Caco-2 (cell line): ENCODE data around the gene C19orf12. TPM values are rescaled to one million over a fixed set of nuclear protein-coding genes. Genes with fewer than 3 reads are reported as not detected.

ENCODE experiments used
- Bru-seq: library from RNA; stranded (reverse); fragments of 400-500 nt; gene quantifications from one replicate; lab custom pipeline; 2021; lab: Mats Ljungman, UMichigan
- BruChase-seq, 2 experiments: library from RNA; stranded (reverse); fragments of 400-500 nt; gene quantifications; one replicate each; lab custom pipeline; 2021; lab: Mats Ljungman, UMichigan
- BruUV-seq: library from RNA; stranded (reverse); fragments of 400-500 nt; replicated peaks from 2 replicates; lab custom pipeline; 2021; lab: Mats Ljungman, UMichigan
- CTCF ChIA-PET: fragments of 300-600 bp; sonication (Branson Sonifier 250); formaldehyde crosslinking; loops from one replicate; lab custom pipeline; 2022; ENCODE audit warnings: antibody characterized with exemption; lab: Charles Lee
- POLR2A ChIA-PET: fragments of 300-600 bp; sonication (Branson Sonifier 250); formaldehyde crosslinking; loops from one replicate; lab custom pipeline; 2022; ENCODE audit warnings: antibody characterized with exemption; lab: Charles Lee
- DNase-seq, 2 experiments: peaks; one replicate each; pipeline versions ENCODE4 v3.0.0 to v3.0.0-alpha.2; 2020 to 2022
- H3K27me3 ChIP-seq: replicated peaks from 2 replicates; pipeline ENCODE4 v1.6.0; 2011; ENCODE audit warnings: low read length; ENCODE audit not compliant: control insufficient read depth, insufficient read depth
- H3K36me3 ChIP-seq: 2 replicates; pipeline ENCODE4 v1.5.1; 2011; ENCODE audit warnings: low read length; ENCODE audit not compliant: control insufficient read depth, insufficient read depth
- H3K4me1 ChIP-seq: fragments of 250-450 bp; sonication (Bioruptor Pico); 2 replicates; pipeline ENCODE4 v1.5.1; 2020; ENCODE audit warnings: mild to moderate bottlenecking
- H3K4me3 ChIP-seq: 2 replicates; pipeline ENCODE4 v1.5.1; 2011; ENCODE audit warnings: low read depth, mild to moderate bottlenecking, control low read depth, low read length
- H3K9me3 ChIP-seq: fragments of 250-450 bp; sonication (Bioruptor Pico); 2 replicates; pipeline ENCODE4 v1.5.1; 2020; ENCODE audit warnings: mild to moderate bottlenecking, moderate library complexity
- H3K27ac Mint-ChIP-seq: one replicate; pipeline ENCODE4 v1.8.0; 2022; ENCODE audit warnings: mixed read lengths; ENCODE audit not compliant: unreplicated experiment
- H3K27me3 Mint-ChIP-seq: one replicate; pipeline ENCODE4 v1.8.0; 2022; ENCODE audit warnings: mixed read lengths; ENCODE audit not compliant: insufficient read depth, unreplicated experiment
- H3K36me3 Mint-ChIP-seq: one replicate; pipeline ENCODE4 v1.8.0; 2022; ENCODE audit warnings: mild to moderate bottlenecking, mixed read lengths; ENCODE audit not compliant: insufficient read depth, unreplicated experiment
- H3K4me1 Mint-ChIP-seq: one replicate; pipeline ENCODE4 v1.8.0; 2022; ENCODE audit warnings: low read depth, mixed read lengths; ENCODE audit not compliant: unreplicated experiment
- H3K4me3 Mint-ChIP-seq: one replicate; pipeline ENCODE4 v1.8.0; 2022; ENCODE audit warnings: mild to moderate bottlenecking, moderate library complexity, mixed read lengths; ENCODE audit not compliant: unreplicated experiment
- H3K9me3 Mint-ChIP-seq: one replicate; pipeline ENCODE4 v1.8.0; 2022; ENCODE audit warnings: mixed read lengths; ENCODE audit not compliant: unreplicated experiment
- intact Hi-C: fragments of 100-400 bp; cut with micrococcal nuclease; formaldehyde crosslinking; loops from one replicate; pipeline ENCODE4 v1.10.0; 2022; ENCODE audit not compliant: unreplicated experiment
- long read RNA-seq: library from polyadenylated mRNA; stranded (forward); transcript quantifications from one replicate; pipeline ENCODE4 v2.0.0, GENCODE V29; 2022
- total RNA-seq: library from RNA; stranded (reverse); gene quantifications from 2 replicates; pipeline ENCODE4 v1.2.3, GENCODE V29; 2022
- TF ChIP-seq, protein P1 (sequence below), 2 experiments: fragments of 200-600 bp in 1 of 2; IDR thresholded peaks; 1 replicate in 1 of 2; 2 replicates in 1 of 2; pipeline versions ENCODE4 v1.5.1 to v1.8.0; 2011 to 2022; ENCODE audit warnings: antibody characterized with exemption in 1 of 2, control low read depth in 1 of 2, inconsistent platforms in 1 of 2, low read depth in 1 of 2, low read length in 1 of 2, mild to moderate bottlenecking in 1 of 2, moderate library complexity in 1 of 2; ENCODE audit not compliant: insufficient read depth in 1 of 2, severe bottlenecking in 1 of 2, unreplicated experiment in 1 of 2

The C19orf12 gene
- 20.8 and 23.6 TPM in 2 replicates for total RNA-seq
- Bru-seq, nascent RNA, result percentile 63 among the genes with signal in this experiment
- percentile 79 among the genes with signal in this experiment for BruChase-seq, experiment 1, labeled RNA remaining after a 2-hour chase
- BruChase-seq, experiment 2, labeled RNA remaining after a 6-hour chase, result percentile 75 among the genes with signal in this experiment
- long read RNA-seq, full-length matches to known transcripts, result 37 of 44 reads
- long read RNA-seq, partial matches to known transcripts, result 0 of 44 reads
- long read RNA-seq, other reads (novel, unspliced or antisense), result 7 of 44 reads

DNA sequence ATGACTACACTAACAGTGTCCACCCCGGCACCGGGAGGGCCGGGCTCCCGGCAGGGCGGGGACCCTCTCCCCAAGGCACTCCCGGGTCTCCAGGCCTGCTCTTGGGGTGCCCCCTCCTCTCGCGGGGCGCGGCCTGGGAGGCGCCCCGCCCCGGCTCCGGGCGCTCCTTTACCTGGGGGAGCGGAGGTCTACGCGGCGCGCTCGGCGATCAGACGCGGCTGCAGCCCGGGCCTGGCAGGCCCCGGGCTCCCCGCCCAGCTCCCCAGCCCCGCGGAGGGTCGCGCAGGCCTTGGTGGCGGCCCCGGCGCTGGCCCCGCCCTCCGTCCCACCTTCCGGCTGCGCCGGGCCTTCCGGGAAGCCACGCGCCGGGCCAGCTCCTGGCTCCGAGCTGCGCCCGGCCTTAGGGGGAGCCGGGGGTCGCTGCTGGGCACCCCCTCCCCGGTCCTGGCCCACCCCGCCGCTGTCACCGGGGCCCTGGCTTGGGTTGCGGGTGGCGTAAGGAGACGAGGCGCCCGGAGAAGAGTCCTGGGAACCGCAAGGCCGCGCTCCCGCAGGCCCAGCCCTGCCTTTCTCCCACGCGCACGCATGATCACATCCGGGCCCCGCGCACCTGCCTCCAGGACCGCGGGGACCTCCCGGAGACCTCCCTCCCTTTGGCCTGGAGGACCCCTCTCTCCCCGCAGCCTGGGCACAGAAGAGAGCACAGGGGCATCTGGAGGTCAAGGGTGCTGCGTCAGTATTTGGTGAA is at the start of gene C19orf12:
TSS of gene C19orf12 (minus strand) at position 309 of the 748 bp plus-strand sequence. CDS start 6,848 bp downstream, outside the sequence.
- Histone ChIP-seq H3K36me3 (no peaks in the 10 kb centered on the region), H3K9me3 (no peaks in the 10 kb centered on the region), H3K4me1 (peaks cover 13% of the 10 kb centered on the region), H3K4me3 (peak within 1 kb of the TSS; percentile 93), H3K27me3 (no peaks in the 10 kb centered on the region)
- Mint-ChIP-seq H3K4me3 (peak within 1 kb of the TSS; percentile 94), H3K27ac (peak within 1 kb of the TSS; percentile 92), H3K36me3 (no peaks in the 10 kb centered on the region), H3K4me1 (peaks cover 27% of the 10 kb centered on the region), H3K27me3 (no peaks in the 10 kb centered on the region), H3K9me3 (no peaks in the 10 kb centered on the region)
- TF ChIP-seq, protein P1, sequence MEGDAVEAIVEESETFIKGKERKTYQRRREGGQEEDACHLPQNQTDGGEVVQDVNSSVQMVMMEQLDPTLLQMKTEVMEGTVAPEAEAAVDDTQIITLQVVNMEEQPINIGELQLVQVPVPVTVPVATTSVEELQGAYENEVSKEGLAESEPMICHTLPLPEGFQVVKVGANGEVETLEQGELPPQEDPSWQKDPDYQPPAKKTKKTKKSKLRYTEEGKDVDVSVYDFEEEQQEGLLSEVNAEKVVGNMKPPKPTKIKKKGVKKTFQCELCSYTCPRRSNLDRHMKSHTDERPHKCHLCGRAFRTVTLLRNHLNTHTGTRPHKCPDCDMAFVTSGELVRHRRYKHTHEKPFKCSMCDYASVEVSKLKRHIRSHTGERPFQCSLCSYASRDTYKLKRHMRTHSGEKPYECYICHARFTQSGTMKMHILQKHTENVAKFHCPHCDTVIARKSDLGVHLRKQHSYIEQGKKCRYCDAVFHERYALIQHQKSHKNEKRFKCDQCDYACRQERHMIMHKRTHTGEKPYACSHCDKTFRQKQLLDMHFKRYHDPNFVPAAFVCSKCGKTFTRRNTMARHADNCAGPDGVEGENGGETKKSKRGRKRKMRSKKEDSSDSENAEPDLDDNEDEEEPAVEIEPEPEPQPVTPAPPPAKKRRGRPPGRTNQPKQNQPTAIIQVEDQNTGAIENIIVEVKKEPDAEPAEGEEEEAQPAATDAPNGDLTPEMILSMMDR (IDR thresholded peaks at IDR 0.05; ENCODE audit: insufficient read depth in 1 of 2, low read depth in 1 of 2, low read length in 1 of 2, severe bottlenecking in 1 of 2, unreplicated experiment in 1 of 2), result no peak
- ChIA-PET CTCF (interaction anchor here (0.9 to 1.0 kb wide), 2 partner anchors 12 to 15 kb away, joined by 3 to 4 read pairs; no protein-coding TSS in a partner anchor), POLR2A (interaction anchor here (2.2 kb wide), 1 partner anchor 108 kb away, joined by 11 read pairs; the partner anchor contains the start of gene POP4)
- BruUV-seq, result no TSS peak
- peak in 1 of 2 experiments; percentile 75 for DNase-seq
- intact Hi-C loops, result no loop called here

DNA sequence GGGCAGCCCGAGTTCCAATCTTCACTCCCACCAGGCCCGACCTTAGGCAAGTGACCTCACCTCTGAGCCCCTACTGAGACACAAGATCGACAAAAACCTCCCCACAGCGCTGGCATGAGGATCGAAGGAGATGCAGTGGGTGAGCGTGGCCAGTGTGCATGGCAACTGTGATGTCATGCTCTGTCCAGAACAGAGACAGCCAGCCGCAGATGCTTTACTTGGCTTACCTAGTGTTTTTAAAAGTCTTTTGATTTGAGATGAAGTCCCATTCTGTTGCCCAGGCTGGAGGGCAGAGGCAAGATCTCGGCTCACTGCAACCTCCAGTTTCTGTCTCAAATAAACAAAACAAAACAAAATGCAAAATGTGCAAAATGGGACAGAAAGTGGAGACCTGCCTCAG is 49.3 kb upstream of the C19orf12 start:
- Histone ChIP-seq H3K4me3 (no peak overlapping the region), H3K4me1 (0 out of 2 replicates have a peak, but pooled peaks cover 6% of the 10 kb centered on the region), H3K36me3 (no peaks in the 10 kb centered on the region), H3K27me3 (no peaks in the 10 kb centered on the region), H3K9me3 (no peaks in the 10 kb centered on the region)
- DNase-seq, result no peak
- Mint-ChIP-seq H3K4me3 (no peak overlapping the region), H3K27ac (no peak overlapping the region), H3K27me3 (peaks cover 8% of the 10 kb centered on the region), H3K36me3 (no peaks in the 10 kb centered on the region), H3K9me3 (no peaks in the 10 kb centered on the region), H3K4me1 (no peaks in the 10 kb centered on the region)
- TF ChIP-seq, protein P1 (IDR thresholded peaks at IDR 0.05; ENCODE audit: insufficient read depth in 1 of 2, low read depth in 1 of 2, low read length in 1 of 2, severe bottlenecking in 1 of 2, unreplicated experiment in 1 of 2), result no peak
- intact Hi-C loops, result no loop called here
- ChIA-PET CTCF (no interaction called here), POLR2A (no interaction called here)
- no TSS peak for BruUV-seq

DNA sequence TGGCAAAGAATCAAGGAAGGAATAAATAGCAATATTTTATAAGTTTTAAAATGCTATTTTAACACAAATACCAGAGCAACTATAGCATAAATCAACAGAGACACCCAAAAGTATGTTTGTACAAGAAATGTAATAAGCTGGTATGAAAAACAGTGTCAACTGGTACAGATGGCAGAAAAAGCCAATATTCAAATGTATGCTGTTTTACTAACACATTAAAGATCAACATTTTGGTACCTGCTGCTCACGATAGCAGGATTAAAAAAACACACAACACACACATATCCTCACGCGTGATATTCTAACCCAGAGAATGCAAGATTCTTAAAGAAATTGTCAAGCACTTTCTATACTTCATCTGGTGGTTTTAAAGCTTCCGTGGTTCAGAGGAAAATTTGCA is 48.1 kb upstream of the C19orf12 start:
- H3K9me3 ChIP-seq, result no peaks in the 10 kb centered on the region
- no peaks in the 10 kb centered on the region for H3K4me1 Mint-ChIP-seq
- no peak overlapping the region for H3K27ac Mint-ChIP-seq
- no peaks in the 10 kb centered on the region for H3K27me3 ChIP-seq
- TF ChIP-seq, protein P1 (IDR thresholded peaks at IDR 0.05; ENCODE audit: insufficient read depth in 1 of 2, low read depth in 1 of 2, low read length in 1 of 2, severe bottlenecking in 1 of 2, unreplicated experiment in 1 of 2), result no peak
- H3K4me3 Mint-ChIP-seq, result no peak overlapping the region
- no peak overlapping the region for H3K4me3 ChIP-seq
- no TSS peak for BruUV-seq
- H3K36me3 Mint-ChIP-seq, result no peaks in the 10 kb centered on the region
- no peaks in the 10 kb centered on the region for H3K9me3 Mint-ChIP-seq
- H3K4me1 ChIP-seq, result 0 out of 2 replicates have a peak, but pooled peaks cover 6% of the 10 kb centered on the region
- H3K36me3 ChIP-seq, result no peaks in the 10 kb centered on the region
- ChIA-PET CTCF (interaction anchor here (0.6 to 1.1 kb wide), 2 partner anchors 8 to 116 kb away, joined by 3 read pairs; no protein-coding TSS in a partner anchor), POLR2A (no interaction called here)
- H3K27me3 Mint-ChIP-seq, result peaks cover 8% of the 10 kb centered on the region
- intact Hi-C loops, result no loop called here
- no peak for DNase-seq
